Body of pancreas (tissue), 4 donors: Measurements from ENCODE around the gene ACTR1A.

ENCODE experiments used
- POLR2A ChIP-seq, 3 donors: fragments of 450-650 bp; IDR thresholded peaks; one replicate each; pipeline ENCODE4 v1.6.1; 2016; ENCODE audit warnings: antibody characterized with exemption in 3 of 3, mild to moderate bottlenecking in 2 of 3
- TF ChIP-seq, protein P1 (sequence below), 7 experiments: fragments of 450-650 bp in 4 of 7; fragments of 200-600 bp in 3 of 7; sonication (generic) in 3 of 7; IDR thresholded peaks; one replicate each; pipeline ENCODE4 v1.5.1; 2016 to 2019; ENCODE audit warnings: antibody characterized with exemption in 7 of 7

DNA sequence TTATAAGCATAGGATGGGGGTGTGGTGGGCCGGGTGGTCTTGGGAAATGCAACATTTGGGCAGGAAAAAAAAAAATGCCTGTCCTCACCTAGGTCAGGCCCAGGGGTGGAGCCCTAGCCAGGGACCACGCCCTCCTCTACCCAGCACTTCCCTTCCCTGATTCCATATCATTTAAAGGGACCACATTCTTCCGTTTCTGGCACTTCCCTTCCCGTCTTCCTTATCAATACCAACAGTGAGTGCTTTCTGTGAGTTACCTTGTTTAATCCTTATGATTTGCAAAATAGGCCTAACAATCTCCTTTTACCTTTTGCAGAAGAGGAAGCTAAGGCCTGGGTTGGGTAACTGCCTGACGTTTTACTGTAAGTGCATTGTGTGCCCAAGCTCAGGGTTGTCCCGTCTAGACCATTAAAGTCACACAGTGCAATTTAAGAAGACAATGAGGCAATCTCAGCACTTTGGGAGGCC is 34.5 kb downstream of the ACTR1A start:
- TF ChIP-seq, protein P1, sequence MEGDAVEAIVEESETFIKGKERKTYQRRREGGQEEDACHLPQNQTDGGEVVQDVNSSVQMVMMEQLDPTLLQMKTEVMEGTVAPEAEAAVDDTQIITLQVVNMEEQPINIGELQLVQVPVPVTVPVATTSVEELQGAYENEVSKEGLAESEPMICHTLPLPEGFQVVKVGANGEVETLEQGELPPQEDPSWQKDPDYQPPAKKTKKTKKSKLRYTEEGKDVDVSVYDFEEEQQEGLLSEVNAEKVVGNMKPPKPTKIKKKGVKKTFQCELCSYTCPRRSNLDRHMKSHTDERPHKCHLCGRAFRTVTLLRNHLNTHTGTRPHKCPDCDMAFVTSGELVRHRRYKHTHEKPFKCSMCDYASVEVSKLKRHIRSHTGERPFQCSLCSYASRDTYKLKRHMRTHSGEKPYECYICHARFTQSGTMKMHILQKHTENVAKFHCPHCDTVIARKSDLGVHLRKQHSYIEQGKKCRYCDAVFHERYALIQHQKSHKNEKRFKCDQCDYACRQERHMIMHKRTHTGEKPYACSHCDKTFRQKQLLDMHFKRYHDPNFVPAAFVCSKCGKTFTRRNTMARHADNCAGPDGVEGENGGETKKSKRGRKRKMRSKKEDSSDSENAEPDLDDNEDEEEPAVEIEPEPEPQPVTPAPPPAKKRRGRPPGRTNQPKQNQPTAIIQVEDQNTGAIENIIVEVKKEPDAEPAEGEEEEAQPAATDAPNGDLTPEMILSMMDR (IDR thresholded peaks at IDR 0.05) = no peak
- no peak for TF ChIP-seq POLR2A (IDR thresholded peaks at IDR 0.05)
